Measurements from ENCODE around the gene CHRNA5. TPM values are rescaled to one million over a fixed set of nuclear protein-coding genes. Genes with fewer than 3 reads are reported as not detected.

Gene CHRNA5
- total RNA-seq, 1 donor from 2014 or later = 2.6 TPM

DNA sequence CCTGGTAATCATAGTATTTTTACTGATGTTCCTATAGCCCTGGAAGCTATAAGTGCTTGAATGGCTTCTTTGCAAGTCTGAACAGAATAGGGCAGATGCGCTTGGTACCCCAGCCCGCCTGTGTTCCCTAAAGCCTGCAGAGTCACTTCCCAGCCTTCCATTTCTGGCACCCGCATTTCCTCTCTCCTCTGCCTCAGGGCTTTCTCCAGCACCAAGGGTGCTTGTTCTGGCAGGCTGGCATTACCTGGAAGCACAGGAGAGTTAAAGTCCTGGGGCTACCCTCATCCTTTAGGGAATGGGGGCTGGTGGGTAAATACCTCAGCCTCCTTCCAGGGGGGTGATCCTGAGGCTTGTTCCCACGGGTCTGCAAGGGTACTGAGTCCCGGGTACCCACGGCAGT, 62.9 kb downstream of the CHRNA5 start:
- no peak for ATAC-seq
- peaks cover 15% of the 10 kb centered on the region for H3K27me3 ChIP-seq (ENCODE audit: low read depth)
- no peaks in the 10 kb centered on the region for H3K36me3 ChIP-seq
- no peak overlapping the region for H3K4me3 ChIP-seq
- intact Hi-C loops (cut with DNase I) = no loop called here
- no peak for DNase-seq
- H3K4me1 ChIP-seq = no peaks in the 10 kb centered on the region
- H3K9me3 ChIP-seq = no peaks in the 10 kb centered on the region
- H3K27ac ChIP-seq = no peak overlapping the region
- TF ChIP-seq, protein P1, sequence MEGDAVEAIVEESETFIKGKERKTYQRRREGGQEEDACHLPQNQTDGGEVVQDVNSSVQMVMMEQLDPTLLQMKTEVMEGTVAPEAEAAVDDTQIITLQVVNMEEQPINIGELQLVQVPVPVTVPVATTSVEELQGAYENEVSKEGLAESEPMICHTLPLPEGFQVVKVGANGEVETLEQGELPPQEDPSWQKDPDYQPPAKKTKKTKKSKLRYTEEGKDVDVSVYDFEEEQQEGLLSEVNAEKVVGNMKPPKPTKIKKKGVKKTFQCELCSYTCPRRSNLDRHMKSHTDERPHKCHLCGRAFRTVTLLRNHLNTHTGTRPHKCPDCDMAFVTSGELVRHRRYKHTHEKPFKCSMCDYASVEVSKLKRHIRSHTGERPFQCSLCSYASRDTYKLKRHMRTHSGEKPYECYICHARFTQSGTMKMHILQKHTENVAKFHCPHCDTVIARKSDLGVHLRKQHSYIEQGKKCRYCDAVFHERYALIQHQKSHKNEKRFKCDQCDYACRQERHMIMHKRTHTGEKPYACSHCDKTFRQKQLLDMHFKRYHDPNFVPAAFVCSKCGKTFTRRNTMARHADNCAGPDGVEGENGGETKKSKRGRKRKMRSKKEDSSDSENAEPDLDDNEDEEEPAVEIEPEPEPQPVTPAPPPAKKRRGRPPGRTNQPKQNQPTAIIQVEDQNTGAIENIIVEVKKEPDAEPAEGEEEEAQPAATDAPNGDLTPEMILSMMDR (IDR thresholded peaks at IDR 0.05) = no peak

DNA sequence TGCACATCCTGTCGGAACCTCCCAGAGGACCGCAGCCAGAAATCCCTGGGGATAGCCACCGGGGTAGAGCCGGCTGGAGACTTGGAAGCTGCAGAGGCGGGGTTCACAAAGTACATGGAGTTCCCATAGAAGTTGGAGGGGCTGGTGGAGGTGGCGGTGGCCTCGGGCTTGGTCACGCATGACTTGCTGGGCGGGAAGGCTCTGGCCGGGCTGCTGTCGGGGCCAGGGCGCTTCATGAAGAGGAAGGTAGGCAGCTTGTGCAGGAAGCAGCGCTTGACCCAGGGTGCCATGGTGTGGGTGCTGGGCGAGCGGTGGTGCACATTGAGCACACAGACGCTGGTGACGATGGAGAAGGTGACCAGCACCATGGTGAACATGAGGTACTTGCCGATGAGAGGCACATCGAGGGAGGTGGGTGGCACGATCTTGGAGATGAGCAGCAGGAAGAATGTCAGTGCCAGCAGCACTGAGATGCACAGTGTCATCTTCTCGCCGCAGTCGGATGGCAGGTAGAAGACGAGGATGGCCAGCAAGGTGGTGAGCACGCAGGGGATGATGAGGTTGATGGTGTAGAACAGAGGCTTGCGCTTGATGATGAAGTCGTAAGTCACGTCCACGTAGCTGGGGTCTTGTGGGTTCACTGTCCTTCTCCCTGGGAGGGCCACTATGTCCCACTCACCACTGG, 63.9 kb downstream of the CHRNA5 start:
- Histone ChIP-seq H3K4me3 (no peak overlapping the region), H3K36me3 (no peaks in the 10 kb centered on the region), H3K4me1 (no peaks in the 10 kb centered on the region), H3K9me3 (no peaks in the 10 kb centered on the region), H3K27ac (no peak overlapping the region), H3K27me3 (ENCODE audit: low read depth) (peaks cover 7% of the 10 kb centered on the region)
- TF ChIP-seq, protein P1 (IDR thresholded peaks at IDR 0.05) = no peak
- ATAC-seq = no peak
- intact Hi-C loops (cut with DNase I) = no loop called here
- DNase-seq = no peak

DNA sequence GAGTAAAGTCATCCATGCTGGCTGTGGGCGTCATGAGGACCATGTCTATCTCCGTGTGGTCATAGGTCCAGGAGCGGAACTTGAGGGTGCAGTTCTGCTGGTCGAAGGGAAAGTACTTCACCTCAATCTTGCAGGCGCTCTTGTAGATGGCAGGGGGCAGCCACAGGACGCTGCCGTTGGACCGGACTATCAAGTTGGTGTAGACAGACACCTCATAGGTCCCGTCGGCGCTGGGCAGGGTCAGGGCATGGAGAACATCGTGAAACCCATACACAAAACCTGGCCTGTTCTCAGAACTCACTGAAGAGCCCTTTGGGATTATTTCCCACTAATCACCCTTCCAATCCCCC, 64.4 kb downstream of the CHRNA5 start:
- DNase-seq (no peak), ATAC-seq (no peak)
- TF ChIP-seq, protein P1 (IDR thresholded peaks at IDR 0.05) = no peak
- H3K36me3 ChIP-seq = no peaks in the 10 kb centered on the region
- no peaks in the 10 kb centered on the region for H3K4me1 ChIP-seq
- H3K27me3 ChIP-seq (ENCODE audit: low read depth) = peaks cover 5% of the 10 kb centered on the region
- no peak overlapping the region for H3K4me3 ChIP-seq
- no peaks in the 10 kb centered on the region for H3K9me3 ChIP-seq
- intact Hi-C loops (cut with DNase I) = no loop called here
- no peak overlapping the region for H3K27ac ChIP-seq

DNA sequence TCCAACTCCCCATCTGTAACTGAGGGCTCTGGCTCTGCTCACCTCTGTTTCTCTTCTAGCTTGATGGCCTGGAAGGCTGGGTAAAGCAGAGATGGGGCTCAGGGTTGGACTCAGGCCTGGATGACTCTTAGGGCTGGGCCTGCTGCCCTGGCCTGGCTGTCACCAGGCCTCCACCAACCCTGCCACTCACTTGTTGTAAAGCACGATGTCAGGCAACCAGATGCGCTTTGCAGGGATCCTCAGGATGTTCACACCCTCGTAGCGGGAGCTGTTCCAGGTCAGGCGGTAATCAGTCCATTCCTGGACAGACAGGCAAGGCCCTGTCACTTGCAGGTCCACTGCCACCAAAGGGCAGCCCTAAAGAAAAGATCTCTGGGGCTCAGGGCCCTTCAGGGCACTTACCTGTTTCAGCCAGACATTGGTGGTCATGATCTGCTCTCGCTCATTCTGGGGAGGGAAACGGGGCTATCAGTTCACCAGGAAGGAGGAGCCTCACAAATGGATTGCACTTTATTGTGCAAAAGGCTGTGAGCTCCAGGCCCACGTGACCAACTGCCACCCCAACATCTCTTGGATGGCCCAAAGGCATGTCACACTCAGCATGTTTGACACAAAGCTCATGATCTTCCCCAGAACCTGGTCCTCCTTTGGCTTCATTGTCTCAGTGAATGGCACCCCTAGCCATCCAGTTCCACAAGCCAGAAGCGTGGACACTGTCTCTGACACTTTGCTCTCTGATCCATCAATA, 65.7 kb downstream of the CHRNA5 start:
- no peaks in the 10 kb centered on the region for H3K36me3 ChIP-seq
- no peak overlapping the region for H3K4me3 ChIP-seq
- intact Hi-C loops (cut with DNase I) = no loop called here
- H3K9me3 ChIP-seq = no peaks in the 10 kb centered on the region
- H3K27me3 ChIP-seq (ENCODE audit: low read depth) = peaks cover 5% of the 10 kb centered on the region
- H3K27ac ChIP-seq = no peak overlapping the region
- H3K4me1 ChIP-seq = no peaks in the 10 kb centered on the region
- DNase-seq (no peak), ATAC-seq (no peak)
- TF ChIP-seq, protein P1 (IDR thresholded peaks at IDR 0.05) = no peak

DNA sequence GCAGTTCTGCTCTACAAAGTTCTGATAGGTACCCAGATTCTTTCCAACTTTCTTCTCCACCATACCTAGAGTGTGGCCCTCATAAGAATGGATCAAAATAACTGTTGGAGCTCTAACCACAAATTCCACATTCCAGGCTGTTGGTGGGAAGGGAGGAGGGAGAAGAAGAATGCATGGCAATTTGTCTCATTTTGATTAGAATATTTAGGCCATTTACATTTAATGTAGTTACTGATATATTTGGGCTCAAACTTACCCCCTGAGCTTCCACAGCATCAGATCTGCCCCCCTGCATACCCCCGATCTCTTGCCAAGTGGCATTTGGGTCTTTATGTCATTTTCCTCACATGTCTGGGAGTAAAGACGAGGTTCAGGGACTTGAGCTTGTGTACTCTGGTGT, 68.0 kb downstream of the CHRNA5 start:
- H3K36me3 ChIP-seq = no peaks in the 10 kb centered on the region
- intact Hi-C loops (cut with DNase I) = no loop called here
- DNase-seq = no peak
- H3K27me3 ChIP-seq (ENCODE audit: low read depth) = peaks cover 5% of the 10 kb centered on the region
- H3K27ac ChIP-seq = no peak overlapping the region
- TF ChIP-seq, protein P1 (IDR thresholded peaks at IDR 0.05) = no peak
- no peaks in the 10 kb centered on the region for H3K9me3 ChIP-seq
- no peaks in the 10 kb centered on the region for H3K4me1 ChIP-seq
- no peak for ATAC-seq
- no peak overlapping the region for H3K4me3 ChIP-seq

All from lower lobe of right lung (tissue), 2 donors.